Uterus (tissue), 4 donors: ENCODE measurements around the gene NOX3. TPM values are rescaled to one million over a fixed set of nuclear protein-coding genes. Genes with fewer than 3 reads are reported as not detected.

ENCODE experiments used
- DNase-seq, 2 donors: peaks; one replicate each; pipeline ENCODE4 v3.0.0-alpha.2; 2019 to 2020
- H3K27ac ChIP-seq, 2 donors: fragments of 200-600 bp; sonication (generic); 1 replicate in 1 of 2; 2 replicates in 1 of 2; pipeline ENCODE4 v1.5.1; 2016 to 2018
- H3K27me3 ChIP-seq, 2 donors: fragments of 200-600 bp; sonication (generic); one replicate each; pipeline ENCODE4 v1.5.1; 2018 to 2019; ENCODE audit warnings: control low read depth in 1 of 2
- H3K36me3 ChIP-seq, 2 donors: fragments of 200-600 bp; sonication (generic); one replicate each; pipeline ENCODE4 v1.5.1; 2019; ENCODE audit warnings: control low read depth in 1 of 2
- H3K4me1 ChIP-seq, 2 donors: fragments of 200-600 bp; sonication (generic); one replicate each; pipeline ENCODE4 v1.5.1; 2018 to 2019; ENCODE audit warnings: control low read depth in 1 of 2
- H3K4me3 ChIP-seq, 2 donors: fragments of 200-600 bp; sonication (generic); 1 replicate in 1 of 2; 2 replicates in 1 of 2; pipeline ENCODE4 v1.5.1; 2018 to 2019; ENCODE audit warnings: mild to moderate bottlenecking in 1 of 2
- H3K9me3 ChIP-seq, 2 donors: fragments of 200-600 bp; sonication (generic); one replicate each; pipeline ENCODE4 v1.5.1; 2019; ENCODE audit warnings: control low read depth in 1 of 2
- CTCF ChIP-seq, 4 experiments: fragments of 200-600 bp in 2 of 4; fragments of 450-650 bp in 2 of 4; sonication (generic) in 2 of 4; IDR thresholded peaks; one replicate each; pipeline ENCODE4 v1.5.1; 2016 to 2019; ENCODE audit warnings: antibody characterized with exemption in 4 of 4, mild to moderate bottlenecking in 2 of 4, moderate library complexity in 1 of 4
- POLR2A ChIP-seq, 2 donors: fragments of 450-650 bp; IDR thresholded peaks; one replicate each; pipeline ENCODE4 v1.6.1; 2016; ENCODE audit warnings: antibody characterized with exemption in 2 of 2, mild to moderate bottlenecking in 1 of 2, moderate library complexity in 1 of 2
- intact Hi-C: fragments of 100-400 bp; cut with DNase I; formaldehyde crosslinking; loops from one replicate; pipeline ENCODE4 v1.15.1; 2023; ENCODE audit warnings: low total_unique reads
- total RNA-seq, 4 donors: library from RNA; depleted of rRNA in 3 of 4; stranded (reverse); fragments of >200 nt in 3 of 4; gene quantifications; one replicate each; pipeline versions ENCODE4 v1.1.0 to v1.2.4, GENCODE V29; 2014 to 2023
- donor health status: DM: yes; HTN: yes; CAD: no.

NOX3 gene
- total RNA-seq, 4 donors from 2014 or later = not detected

- intact Hi-C loops = no loop called here
- DNase-seq = no peak
- Histone ChIP-seq H3K9me3 (no peaks in the 10 kb centered on the region), H3K27me3 (no peaks in the 10 kb centered on the region), H3K27ac (no peak overlapping the region), H3K36me3 (no peaks in the 10 kb centered on the region), H3K4me3 (no peak overlapping the region), H3K4me1 (no peaks in the 10 kb centered on the region)
- TF ChIP-seq CTCF (IDR thresholded peaks at IDR 0.05) (no peak), POLR2A (IDR thresholded peaks at IDR 0.05) (no peak)
These were observed 71.7 kb downstream of the NOX3 start for GRCh38 chr6:155383913-155384312.

- H3K4me3 ChIP-seq = no peak overlapping the region
- no peak overlapping the region for H3K27ac ChIP-seq
- H3K4me1 ChIP-seq = no peaks in the 10 kb centered on the region
- H3K36me3 ChIP-seq = no peaks in the 10 kb centered on the region
- DNase-seq = no peak
- no peaks in the 10 kb centered on the region for H3K27me3 ChIP-seq
- TF ChIP-seq POLR2A (IDR thresholded peaks at IDR 0.05) (no peak), CTCF (IDR thresholded peaks at IDR 0.05) (no peak)
- intact Hi-C loops = no loop called here
- H3K9me3 ChIP-seq = no peaks in the 10 kb centered on the region
These were observed 73.3 kb downstream of the NOX3 start for GRCh38 chr6:155382338-155382685.

GRCh38 chr6:155381673-155382337 is 73.8 kb downstream of the NOX3 start:
- Histone ChIP-seq H3K27me3 (no peaks in the 10 kb centered on the region), H3K36me3 (no peaks in the 10 kb centered on the region), H3K4me1 (no peaks in the 10 kb centered on the region), H3K27ac (no peak overlapping the region), H3K9me3 (no peaks in the 10 kb centered on the region), H3K4me3 (no peak overlapping the region)
- no peak for TF ChIP-seq CTCF (IDR thresholded peaks at IDR 0.05)
- no peak for TF ChIP-seq POLR2A (IDR thresholded peaks at IDR 0.05)
- intact Hi-C loops = no loop called here
- DNase-seq = no peak

DNA sequence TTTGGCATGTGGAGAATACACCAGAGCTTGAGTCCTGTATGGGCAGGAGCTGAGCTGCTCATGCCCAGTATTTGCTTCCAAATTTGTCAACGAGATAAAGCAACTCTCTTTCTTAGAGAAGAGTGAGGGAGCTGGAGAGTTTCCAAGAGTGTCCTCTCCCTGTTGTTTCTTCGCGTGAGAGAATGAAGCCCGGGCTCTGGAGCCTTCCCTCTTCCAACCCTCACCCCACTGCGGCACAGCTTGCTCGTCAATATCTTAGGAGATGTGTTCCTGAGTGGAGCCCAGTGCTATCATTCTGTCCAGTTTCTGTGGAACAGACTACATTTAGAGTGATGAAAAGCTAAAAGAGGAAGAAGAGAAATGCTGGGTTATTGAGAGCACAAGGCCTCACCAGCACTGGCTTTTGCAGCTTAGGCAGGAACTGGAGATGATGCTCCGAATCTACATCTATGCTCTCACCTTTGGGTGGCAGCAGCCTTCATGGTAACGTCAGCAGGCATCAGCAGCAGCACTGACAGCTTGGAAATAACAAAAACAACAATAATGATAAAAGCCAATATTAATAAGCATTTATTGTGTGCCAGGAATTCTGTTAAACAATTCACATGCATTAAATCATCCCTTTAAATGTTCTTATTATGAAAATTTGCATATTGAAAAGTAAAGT is 74.8 kb downstream of the NOX3 start:
- Histone ChIP-seq H3K36me3 (no peaks in the 10 kb centered on the region), H3K4me3 (no peak overlapping the region), H3K4me1 (no peaks in the 10 kb centered on the region), H3K9me3 (no peaks in the 10 kb centered on the region), H3K27ac (no peak overlapping the region), H3K27me3 (no peaks in the 10 kb centered on the region)
- intact Hi-C loops = no loop called here
- no peak for DNase-seq
- no peak for TF ChIP-seq CTCF (IDR thresholded peaks at IDR 0.05)
- no peak for TF ChIP-seq POLR2A (IDR thresholded peaks at IDR 0.05)

DNA sequence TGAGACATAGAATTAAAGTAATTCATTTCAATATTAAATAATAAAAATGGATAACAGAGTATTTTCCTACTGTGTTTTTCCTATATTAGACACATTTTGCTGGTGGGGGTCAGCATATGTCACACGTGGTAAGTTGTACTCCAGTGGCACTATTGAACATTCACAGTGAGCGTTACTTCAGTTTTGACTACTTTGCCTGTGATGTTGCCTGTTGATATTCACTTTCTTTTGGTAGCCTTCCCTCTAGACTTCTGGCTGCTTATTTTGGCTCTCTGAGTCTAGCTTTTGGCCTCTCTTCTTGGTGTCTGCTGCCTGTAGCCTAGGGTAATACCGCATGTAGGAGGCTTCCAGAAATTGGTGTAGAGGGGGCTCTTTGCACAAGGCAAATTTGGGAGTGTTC is 76.9 kb downstream of the NOX3 start:
- no peaks in the 10 kb centered on the region for H3K27me3 ChIP-seq
- no peak for TF ChIP-seq POLR2A (IDR thresholded peaks at IDR 0.05)
- TF ChIP-seq CTCF (IDR thresholded peaks at IDR 0.05) = no peak
- no peak overlapping the region for H3K4me3 ChIP-seq
- no peak for DNase-seq
- no peaks in the 10 kb centered on the region for H3K36me3 ChIP-seq
- intact Hi-C loops = no loop called here
- no peaks in the 10 kb centered on the region for H3K9me3 ChIP-seq
- no peak overlapping the region for H3K27ac ChIP-seq
- H3K4me1 ChIP-seq = no peaks in the 10 kb centered on the region
